SU-DHL-6 (cell line): ENCODE data around the gene HOXB1.

ENCODE experiments used
- EZH2phosphoT487 ChIP-seq: fragments of 200-600 bp; sonication (generic), shearing (Covaris generic); conservative IDR thresholded peaks from 2 replicates; pipeline ENCODE4 v1.6.1; 2018; ENCODE audit warnings: mild to moderate bottlenecking, antibody characterized with exemption, low read length, moderate library complexity, mixed read lengths
- TF ChIP-seq, protein P1 (sequence below): fragments of 200-600 bp; sonication (generic); IDR thresholded peaks from one replicate; pipeline ENCODE4 v1.5.1; 2017; ENCODE audit warnings: antibody characterized with exemption, mild to moderate bottlenecking, low read length, moderate library complexity; ENCODE audit not compliant: insufficient read depth, poor library complexity, severe bottlenecking

DNA sequence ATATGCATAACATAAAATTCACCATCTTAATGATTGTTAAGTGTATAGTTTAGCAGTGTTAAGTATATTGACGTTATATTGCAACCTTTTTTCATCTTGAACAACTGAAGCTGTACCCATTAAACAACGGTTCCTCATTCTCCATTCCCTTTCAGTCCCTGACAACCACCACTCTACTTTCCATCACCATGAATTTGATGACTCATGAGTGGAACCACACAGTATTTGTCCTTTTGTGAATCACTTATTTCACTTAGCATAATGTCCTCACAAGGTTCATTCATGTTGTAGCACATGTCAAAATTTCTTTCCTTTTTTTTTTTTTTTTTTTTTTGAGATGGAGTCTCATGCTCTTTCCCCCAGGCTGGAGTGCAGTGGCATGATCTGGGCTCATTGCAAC is 46.0 kb downstream of the HOXB1 start:
- TF ChIP-seq, protein P1, sequence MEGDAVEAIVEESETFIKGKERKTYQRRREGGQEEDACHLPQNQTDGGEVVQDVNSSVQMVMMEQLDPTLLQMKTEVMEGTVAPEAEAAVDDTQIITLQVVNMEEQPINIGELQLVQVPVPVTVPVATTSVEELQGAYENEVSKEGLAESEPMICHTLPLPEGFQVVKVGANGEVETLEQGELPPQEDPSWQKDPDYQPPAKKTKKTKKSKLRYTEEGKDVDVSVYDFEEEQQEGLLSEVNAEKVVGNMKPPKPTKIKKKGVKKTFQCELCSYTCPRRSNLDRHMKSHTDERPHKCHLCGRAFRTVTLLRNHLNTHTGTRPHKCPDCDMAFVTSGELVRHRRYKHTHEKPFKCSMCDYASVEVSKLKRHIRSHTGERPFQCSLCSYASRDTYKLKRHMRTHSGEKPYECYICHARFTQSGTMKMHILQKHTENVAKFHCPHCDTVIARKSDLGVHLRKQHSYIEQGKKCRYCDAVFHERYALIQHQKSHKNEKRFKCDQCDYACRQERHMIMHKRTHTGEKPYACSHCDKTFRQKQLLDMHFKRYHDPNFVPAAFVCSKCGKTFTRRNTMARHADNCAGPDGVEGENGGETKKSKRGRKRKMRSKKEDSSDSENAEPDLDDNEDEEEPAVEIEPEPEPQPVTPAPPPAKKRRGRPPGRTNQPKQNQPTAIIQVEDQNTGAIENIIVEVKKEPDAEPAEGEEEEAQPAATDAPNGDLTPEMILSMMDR, result no peak
- no peak for TF ChIP-seq EZH2phosphoT487
